Medulla oblongata (tissue), 1 donor: ENCODE results near the gene MTHFD2L.
A peak's percentile ranks its signal among the peaks of the same experiment; 100 is the strongest.

Source experiments
- DNase-seq: peaks from one replicate; pipeline ENCODE4 v3.0.0-alpha.2; 2015; ENCODE audit errors: extremely low spot score

Gene MTHFD2L

GRCh38 chr4:74252933-74253332 is 95.0 kb downstream of the MTHFD2L start:
- no peak for DNase-seq

DNA sequence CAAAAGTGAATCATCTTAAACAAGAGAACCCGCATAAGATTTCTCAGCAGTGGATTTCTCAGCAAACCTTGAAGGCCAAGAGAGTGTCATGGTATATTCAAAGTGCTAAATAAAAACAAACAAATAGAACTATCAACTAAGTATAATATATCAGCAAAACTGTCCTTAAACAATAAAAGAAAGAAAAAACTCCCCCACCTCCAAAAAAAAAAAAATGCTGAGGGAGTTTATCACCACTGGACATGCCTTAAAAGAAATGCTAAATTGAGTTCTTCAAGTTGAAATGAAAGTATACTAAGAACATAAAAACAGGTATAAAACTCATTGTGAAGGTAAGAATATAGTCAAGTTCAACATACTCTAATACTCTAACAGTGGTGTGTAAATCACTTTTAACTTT is 96.5 kb downstream of the MTHFD2L start:
- no peak for DNase-seq

- DNase-seq = no peak
Observed at GRCh38 chr4:74255096-74255495, 97.2 kb downstream of the MTHFD2L start.

GRCh38 chr4:74258963-74259362 is 101.0 kb downstream of the MTHFD2L start:
- DNase-seq = peak; percentile 11

DNA sequence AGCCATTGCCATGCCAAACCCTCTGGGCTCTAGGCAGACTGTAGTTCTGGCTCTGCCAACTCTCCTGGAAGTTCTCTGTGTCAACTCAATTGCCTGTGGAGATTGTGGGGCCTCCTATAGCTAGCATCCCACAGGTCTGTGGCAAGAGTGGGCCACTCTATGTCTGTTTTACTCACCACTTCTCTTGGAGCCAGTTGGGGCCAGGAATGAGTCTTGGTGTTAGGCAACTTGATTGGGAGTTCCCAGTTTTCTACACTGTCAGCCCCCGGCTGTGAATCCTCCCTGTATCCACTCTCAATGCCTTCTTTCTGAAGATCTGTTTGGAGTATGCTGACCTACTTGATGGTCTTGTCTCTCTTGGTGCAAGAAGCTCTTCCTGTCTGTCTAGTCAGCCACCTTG is 102.1 kb downstream of the MTHFD2L start:
- DNase-seq = no peak

DNA sequence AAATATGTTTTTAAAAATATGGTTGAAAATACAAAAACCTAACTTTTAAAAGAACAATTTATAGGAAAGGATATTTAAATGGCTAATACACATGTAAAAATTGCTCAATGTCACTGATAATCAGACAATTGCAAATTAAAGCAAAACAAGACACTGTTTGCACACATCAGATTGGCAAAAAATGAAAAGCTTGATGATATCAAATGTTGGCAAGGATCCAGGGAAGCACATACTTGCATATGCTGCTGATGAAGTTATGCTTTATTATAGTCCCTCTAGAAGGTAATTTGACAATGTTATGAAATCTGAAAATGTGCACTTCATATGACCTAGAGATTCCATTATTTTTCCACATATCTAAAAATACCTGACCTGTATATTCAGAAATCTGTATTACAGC is 104.6 kb downstream of the MTHFD2L start:
- no peak for DNase-seq

DNA sequence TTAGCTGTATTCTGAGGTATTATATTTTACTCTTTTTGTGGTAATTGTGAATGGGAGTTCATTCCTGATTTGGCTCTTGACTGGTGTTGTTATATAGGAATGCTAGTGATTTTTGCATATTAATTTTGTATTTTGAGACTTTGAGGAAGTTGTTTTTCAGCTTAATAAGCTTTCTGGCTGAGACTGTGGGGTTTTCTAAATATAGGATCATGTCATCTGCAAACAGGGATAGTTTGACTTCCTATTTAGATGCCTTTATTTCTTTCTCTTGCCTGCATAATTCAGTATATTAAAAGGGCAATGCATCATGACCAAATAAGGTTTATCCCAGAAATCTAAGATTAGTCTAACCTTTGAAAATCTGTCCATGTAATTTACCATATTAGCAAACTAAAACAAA is 105.6 kb downstream of the MTHFD2L start:
- DNase-seq = no peak

DNA sequence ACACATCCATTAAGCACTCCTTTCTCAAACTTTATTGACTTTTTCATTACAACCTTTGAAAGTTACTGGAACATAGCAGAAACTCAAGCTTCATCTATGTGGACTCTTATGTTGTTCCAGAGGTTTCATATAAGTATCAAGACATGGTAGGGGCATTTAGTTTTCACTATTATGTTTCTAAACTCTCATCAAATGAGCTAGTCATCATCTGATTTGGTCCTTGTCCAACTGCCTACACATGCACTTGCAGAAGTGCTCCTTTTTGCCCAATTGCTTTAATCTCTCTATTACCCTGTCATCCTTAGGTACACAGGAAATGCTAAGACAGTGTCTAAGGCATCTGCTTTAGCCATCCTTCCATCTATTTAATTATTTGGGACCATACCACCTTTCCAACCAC is 108.2 kb downstream of the MTHFD2L start:
- DNase-seq = no peak

GRCh38 chr4:74267998-74268606 is 110.2 kb downstream of the MTHFD2L start:
- DNase-seq = no peak

DNA sequence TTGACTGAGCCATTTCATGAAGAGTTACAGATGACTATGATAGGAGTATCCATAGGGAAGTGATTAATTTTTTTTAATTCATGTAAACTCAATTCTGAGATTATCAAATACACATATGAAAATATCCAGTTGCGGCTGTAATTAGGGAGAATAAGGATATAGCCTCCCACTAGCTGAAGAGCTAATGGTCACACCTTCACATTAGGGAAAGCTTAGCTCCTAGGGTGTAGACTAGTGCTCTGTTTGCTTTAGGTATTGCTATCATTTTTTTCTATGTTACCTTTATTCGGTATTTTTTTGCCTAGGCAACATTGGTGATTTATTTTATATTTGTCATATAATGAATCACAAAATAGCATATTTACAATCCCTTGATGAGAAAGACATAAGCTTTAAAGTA is 110.7 kb downstream of the MTHFD2L start:
- DNase-seq = no peak

- DNase-seq = no peak
Observed at GRCh38 chr4:74278490-74278889, 120.6 kb downstream of the MTHFD2L start.

DNA sequence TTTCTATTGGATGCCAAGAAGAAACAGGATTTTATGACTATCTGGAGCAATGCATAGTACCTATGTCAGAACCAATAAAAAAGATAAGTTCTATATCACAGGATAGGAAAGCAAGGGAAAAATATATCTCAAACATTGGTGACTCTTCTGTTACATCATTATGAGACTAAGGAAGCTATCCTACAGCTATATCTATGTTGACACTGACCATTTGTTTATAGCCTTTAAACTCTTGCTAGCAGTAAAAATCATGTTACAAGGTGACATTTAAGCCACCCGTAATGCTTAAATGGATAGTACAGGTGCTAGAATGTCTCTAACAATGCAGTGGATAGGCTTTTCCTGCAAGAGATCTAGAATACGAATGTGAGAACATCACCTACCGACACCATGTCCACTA is 121.8 kb downstream of the MTHFD2L start:
- DNase-seq = no peak

DNA sequence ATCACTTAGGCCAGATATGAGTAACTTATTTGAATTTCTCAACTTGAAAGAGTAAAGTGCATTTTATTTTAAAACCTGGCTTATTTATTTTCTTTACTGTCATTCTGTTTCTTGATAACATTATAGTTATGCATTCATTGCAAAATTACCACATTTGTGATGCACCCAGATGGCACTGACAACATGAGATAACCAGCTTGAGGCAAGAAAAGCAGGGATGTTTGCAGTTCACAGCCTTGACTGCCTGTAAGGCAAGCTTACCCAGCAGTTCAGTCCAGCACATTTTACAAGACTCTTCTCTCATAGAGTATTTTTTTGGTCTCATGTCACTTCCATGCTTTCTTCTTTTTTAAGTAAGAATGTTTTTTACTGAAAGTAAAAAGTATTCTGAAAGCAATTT is 125.0 kb downstream of the MTHFD2L start:
- DNase-seq = no peak

- DNase-seq = no peak
Observed at GRCh38 chr4:74283614-74284013, 125.7 kb downstream of the MTHFD2L start.

- no peak for DNase-seq
Observed at GRCh38 chr4:74284053-74284452, 126.1 kb downstream of the MTHFD2L start.

GRCh38 chr4:74287164-74287563 is 129.2 kb downstream of the MTHFD2L start:
- DNase-seq = no peak

DNA sequence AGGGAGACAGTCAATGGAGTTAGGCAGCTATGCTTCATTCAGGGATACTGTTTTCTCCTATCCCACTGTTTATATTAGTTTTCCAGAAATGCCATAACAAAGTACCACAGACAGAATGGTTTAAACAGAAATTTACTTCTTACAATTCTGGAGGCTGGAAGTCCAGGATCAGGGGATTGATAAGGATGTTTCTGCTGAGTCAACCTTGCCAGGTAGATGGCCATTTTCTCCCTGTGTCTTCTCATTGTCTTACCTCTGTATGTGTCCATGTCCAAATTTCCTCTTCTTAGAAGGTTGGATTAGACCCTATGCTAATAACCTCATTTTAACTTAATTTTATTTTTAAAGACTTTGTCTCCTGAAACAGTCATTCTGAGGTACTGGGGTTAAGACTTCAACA is 129.9 kb downstream of the MTHFD2L start:
- no peak for DNase-seq

DNA sequence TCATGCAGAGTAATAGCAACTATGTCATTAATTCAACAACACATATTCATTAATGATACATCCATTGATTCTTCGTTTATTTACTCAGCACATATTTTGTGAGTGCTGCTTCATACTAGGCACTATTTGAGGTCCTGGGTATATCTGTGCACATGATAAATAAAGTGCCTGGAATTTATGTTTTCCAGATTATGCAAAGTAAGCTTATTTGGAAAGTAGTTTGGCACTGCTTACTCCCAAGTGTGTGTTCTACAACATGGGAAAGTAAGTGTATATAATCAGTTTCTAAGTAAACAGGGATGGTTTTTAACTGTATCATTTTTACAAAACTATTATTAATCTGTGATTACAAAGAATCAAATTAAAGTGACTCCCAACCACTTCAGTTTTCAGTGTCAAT is 133.6 kb downstream of the MTHFD2L start:
- DNase-seq = no peak

DNA sequence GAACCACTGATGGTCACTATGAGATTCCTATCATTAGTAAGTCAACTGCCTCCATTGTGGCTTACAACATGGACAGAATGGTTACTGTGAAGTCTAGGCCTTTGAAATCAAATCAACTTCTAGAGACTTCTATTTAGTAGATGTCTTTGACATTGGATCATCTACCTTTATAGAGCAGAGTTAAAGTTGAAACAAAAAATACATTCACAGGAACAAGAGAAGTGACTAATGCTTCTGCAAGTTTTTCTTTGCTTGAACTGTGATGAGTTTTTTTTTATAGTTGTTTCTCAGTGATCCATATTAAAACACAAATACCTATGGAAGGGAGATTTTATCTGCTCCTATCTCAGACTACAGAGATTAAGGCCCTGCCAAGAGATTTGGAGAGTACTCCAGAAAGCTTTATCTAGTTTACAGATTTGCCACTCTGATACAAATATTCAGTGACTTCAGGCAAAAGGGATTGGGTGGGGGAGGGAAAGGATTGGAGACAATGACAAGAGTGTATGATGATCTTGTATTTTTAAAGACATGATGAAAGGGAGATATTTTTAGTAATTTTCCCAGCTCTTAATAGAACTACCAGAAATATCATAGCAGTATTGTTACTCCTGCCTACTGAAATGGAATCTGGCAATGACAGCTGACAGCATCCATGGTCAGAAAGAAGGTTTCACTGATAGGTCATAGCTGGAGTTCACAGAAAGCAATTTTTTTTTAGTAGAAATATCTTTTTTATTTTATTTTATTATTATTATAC is 134.4 kb downstream of the MTHFD2L start:
- no peak for DNase-seq

- no peak for DNase-seq
Observed at GRCh38 chr4:74293558-74293957, 135.6 kb downstream of the MTHFD2L start.

- no peak for DNase-seq
Observed at GRCh38 chr4:74294681-74295080, 136.8 kb downstream of the MTHFD2L start.

DNA sequence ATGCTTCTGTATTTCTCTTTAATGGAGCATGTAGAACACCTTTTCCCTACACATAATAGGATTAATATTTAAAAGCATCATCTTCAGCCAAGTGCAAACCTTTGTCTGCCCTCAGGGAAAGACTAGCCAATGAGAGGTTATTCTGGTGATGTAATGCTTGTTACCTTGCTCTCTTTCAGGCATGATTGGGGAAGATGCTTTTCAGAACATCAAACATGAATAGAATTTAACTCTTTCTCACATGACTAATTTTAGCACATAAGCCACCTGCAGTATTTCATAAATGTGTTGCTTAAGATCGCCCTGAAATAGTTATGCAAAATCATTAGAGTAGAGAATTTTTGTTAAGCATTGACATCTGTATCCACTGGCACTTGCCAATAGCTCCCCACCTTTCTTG is 139.6 kb downstream of the MTHFD2L start:
- no peak for DNase-seq

DNA sequence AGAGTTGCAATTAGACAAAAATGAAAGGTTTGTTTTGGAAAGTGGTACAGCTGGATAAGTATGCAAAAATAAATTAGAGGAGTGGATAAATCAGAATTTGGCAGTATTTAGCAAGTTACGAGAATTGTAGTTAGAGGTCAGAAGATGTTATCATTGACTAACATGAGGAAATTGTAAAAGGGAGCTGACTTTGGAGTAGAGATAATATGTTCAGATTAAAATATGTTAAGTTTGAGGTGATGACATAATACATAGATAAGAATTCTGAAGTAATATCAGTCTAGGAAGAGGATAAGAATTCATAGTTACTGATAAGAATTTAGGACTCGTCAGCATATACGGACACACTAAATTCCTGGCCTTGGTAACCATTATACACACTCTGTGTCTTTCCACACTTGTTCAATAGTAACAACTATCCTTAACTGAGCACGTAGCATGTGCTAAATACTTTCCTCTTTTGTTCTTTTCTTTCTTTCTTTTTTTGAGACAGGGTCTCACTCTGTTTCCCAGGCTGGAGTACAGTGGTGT is 146.2 kb downstream of the MTHFD2L start:
- DNase-seq = no peak
